Stimulated activated CD8-positive, alpha-beta memory T cell treated with anti-CD3 and anti-CD28 coated beads, Interleukin-7, amount 100 ng/mL, for 4 hours (primary cell): ENCODE measurements around the gene XPO6.
A peak's percentile ranks its signal among the peaks of the same experiment; 100 is the strongest.

Experiments used
- DNase-seq, 2 donors: peaks; one replicate each; pipeline ENCODE4 v3.0.0-alpha.2; 2020; ENCODE audit warnings: low read depth in 2 of 2

Gene XPO6

DNA sequence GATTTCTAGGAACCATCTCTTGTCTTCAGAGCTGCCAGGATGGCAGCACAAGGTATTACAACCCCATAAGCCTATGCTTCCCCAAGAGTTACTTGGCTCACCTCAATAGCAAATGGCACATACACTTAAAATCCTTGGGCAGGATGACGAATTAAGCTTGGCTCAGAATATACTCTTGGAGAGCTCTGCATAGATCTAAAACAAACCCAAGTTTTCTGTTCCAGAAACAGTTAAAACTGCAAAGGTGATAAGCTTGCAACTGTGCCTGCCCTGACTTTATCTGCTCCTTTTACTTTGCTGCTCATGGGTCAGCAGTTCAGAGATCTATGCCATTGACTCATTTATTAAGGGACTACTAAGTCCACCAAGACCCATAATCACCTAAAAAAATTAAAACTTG lies 26.1 kb downstream of the XPO6 start:
- no peak for DNase-seq

DNA sequence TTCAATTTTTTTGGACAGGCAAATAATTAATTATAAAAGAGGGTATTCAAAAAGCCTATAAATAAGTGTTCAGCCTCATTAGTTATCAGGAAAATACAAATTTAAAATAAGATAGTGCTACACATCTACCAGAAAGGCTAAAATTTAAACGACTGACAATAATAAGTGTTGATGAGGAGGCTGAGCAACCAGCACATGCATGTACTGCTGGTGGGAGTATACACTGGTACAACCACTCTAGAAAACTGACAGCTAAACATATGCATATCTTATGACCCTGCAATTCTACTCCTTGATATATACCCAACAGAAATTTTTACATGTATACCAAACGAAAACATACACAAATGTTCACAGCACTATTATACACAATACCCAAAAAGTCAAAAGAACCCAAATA lies 27.1 kb downstream of the XPO6 start:
- no peak for DNase-seq

DNA sequence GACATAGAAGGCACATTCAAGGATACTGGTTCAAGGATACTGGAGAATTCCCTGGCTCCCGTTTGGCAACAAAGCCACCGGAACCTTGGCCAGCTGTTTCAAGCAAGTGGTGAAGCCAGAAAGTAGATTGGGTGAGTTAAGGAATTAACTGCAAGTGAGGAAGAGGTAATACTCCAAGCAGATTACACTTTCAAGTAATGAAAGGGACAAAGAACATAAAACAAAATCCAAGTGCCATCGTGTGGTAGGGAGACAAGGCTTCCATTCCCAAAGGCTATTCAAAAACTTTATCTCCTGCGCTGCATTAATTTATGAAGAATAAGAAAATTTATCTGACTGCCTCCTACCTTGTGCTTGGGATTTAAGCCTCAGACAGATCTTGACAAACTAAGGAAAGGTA lies 27.8 kb downstream of the XPO6 start:
- no peak for DNase-seq

DNA sequence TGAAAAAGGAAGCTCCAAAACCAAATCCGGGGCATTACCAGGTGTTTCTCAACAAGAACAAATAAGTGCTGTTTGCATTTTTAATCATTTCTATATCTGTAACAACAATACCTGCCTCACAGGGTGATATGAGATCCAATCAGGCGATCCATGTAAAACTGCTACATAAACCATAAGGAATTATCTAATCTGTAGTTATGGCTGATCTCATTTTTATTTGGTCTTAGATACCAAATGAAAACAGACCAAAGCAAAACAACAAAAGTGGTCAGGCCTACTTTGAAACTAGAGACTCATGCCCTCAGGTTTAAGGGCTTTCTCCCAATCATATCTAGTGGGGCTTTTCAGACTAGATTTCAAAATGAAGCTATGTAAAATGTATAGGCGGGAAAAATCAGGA lies 28.3 kb downstream of the XPO6 start:
- DNase-seq: no peak

DNA sequence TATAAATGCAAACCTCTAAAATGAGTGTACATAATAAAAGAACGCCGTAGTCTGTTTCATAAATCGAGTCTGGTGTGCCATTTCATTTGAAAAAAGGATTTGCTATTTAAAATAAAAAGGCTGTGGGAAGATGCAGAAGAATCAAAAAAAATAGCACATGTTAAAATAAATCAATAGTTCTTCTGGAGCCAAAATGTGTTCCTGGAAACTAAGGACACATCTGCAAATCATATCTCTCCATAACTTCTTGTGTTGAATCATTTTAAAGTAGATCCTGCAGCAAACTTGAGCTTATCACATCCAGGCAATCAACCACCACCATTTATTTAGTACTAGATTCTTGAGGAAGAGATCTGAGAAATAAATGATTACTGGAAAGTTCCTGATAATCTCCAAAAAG lies 29.0 kb downstream of the XPO6 start:
- no peak for DNase-seq

GRCh38 chr16:28182183-28182582 lies 29.6 kb downstream of the XPO6 start:
- peak; percentile 43 to 47 for DNase-seq

- DNase-seq: no peak
These were observed 30.2 kb downstream of the XPO6 start for GRCh38 chr16:28181515-28181914.

- DNase-seq: no peak
These were observed 30.9 kb downstream of the XPO6 start for GRCh38 chr16:28180655-28181460.

GRCh38 chr16:28179354-28179753 lies 32.4 kb downstream of the XPO6 start:
- DNase-seq: peak in 1 of 2 donors; percentile 18

DNA sequence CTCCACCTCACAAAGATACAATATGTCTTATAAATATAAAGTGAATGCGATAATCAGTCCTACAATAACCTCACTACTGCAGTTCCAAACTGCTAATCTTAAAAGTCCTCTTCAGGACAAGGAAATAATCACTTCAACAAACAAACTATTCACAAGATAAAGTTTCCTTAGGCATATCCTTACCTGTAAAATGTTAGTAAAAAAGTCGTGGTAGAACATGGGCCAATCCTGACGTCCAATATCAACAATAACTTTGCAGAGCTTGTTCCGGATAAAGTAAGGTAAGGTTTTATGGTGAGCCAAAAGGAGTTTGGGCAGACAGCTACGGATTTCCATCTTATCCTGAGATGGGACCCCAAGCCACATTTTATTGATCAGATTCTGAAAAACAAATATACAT lies 36.0 kb downstream of the XPO6 start:
- DNase-seq: no peak

GRCh38 chr16:28172336-28172735 lies 39.4 kb downstream of the XPO6 start:
- no peak for DNase-seq

GRCh38 chr16:28171816-28172215 lies 39.9 kb downstream of the XPO6 start:
- DNase-seq: no peak

DNA sequence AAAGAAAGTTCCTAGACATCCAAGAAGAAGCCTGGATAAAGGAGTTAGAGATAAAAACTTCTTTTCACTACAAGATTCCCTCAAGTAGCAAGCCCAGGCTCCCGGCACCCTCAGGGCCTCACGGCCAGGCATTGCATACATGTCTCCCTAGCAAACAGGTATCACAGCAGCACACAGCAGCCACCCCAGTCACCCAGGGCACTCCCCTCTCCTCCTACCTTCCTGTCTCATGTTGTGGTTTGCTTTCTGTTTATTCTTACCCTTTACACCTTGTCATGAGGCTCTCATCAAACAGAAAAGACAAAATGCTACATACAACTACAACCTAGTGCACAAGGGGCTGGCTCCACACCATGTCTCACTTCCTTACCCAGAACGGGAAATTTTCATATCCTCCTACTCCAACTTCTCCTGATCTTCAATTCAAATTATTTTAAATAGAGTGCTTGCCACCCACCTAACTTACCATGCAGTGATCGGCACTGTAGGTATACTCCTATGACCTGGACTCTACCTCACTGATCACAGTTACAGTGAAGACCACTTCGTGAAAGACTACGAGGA lies 42.7 kb downstream of the XPO6 start:
- DNase-seq: peak in 1 of 2 donors; percentile 13

DNA sequence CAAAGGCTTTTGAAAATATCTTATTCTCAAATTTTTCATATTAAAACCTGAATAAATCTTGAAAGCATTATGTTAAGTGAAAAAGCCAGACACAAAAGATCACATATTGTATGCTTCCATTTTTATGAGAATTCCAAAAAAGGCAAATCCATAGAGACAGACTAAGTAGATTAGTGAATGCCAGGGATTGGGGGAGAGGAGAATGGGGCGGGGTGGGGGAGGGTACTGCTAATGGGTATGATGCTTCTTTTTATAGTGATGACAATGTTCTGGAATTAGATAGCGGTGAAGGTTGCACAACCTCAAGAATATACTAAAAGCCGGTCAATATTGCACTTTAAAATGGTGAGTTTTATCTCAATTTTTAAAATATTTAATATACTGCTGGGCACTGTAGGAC lies 44.0 kb downstream of the XPO6 start:
- DNase-seq: no peak

- DNase-seq: no peak
These were observed 44.5 kb downstream of the XPO6 start for GRCh38 chr16:28167221-28167620.

- no peak for DNase-seq
These were observed 45.2 kb downstream of the XPO6 start for GRCh38 chr16:28166394-28167208.

- DNase-seq: no peak
These were observed 46.2 kb downstream of the XPO6 start for GRCh38 chr16:28165598-28165997.

DNA sequence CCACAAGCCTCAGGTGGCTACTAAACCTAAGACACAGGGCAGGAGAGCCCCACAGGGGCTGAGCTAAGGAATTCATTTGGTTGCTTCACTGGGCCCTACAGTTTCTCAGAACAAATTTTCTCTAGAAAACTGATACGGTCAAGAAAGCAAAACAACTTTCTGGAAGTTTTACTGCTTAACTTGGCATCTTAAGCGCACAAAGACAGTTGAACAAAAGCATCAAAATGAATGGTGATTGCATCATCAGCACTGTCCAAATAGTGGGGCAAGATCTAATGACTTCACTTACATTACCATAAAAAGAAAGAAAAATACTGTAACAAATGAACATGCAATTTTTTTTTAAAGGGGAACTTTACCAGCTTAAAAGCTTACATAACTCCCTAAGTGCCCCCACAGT lies 47.6 kb downstream of the XPO6 start:
- no peak for DNase-seq

DNA sequence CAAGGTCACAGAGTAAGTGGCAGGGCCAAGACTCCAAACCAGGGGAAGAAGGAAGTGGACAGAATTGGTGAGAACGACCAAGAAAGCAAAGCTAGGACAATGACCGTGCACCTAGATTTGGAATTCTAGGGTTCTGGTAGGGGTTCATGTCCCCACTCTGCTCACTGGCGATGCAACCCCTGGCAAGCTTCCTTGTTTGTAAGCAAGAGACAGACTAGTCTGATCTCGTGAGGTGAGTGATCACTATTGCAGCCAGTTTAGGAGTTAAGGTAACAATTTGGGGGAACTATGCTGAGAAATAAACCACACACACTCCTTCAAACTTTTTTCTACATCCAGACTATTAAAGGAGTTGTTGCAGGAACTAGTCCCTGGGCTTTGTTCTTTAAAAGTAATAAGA lies 48.1 kb downstream of the XPO6 start:
- no peak for DNase-seq

GRCh38 chr16:28162326-28162877 lies 49.4 kb downstream of the XPO6 start:
- no peak for DNase-seq

DNA sequence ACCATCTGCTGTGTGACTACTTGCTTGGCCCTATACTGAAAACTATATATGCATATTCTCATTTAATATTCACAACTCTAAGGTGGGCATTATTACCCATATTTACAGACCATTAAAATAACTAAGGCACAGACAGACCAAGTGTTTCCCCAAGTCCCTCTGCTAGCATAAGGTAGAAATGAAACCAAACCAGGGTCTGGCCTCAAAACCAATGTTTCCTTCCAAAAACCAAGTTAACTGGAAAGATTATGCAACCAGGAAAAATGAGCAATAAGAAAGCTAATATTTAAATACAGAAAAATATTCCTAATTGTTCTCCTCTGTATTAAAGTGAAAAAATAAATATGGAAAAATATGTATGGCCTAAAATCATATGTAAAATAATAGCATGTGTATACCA lies 50.1 kb downstream of the XPO6 start:
- DNase-seq: no peak

GRCh38 chr16:28158136-28158535 lies 53.6 kb downstream of the XPO6 start:
- no peak for DNase-seq
